ENCODE data around the gene DDX5. TPM values are rescaled to one million over a fixed set of nuclear protein-coding genes. Genes with fewer than 3 reads are reported as not detected.

The DDX5 gene
- total RNA-seq, 1 donor from 2014 or later: 899 TPM

- intact Hi-C loops (cut with micrococcal nuclease): loop anchor here (1.0 to 10.0 kb wide), 10 partner anchors 8 to 731 kb away; partner anchors contain the start of genes CCDC47, DDX42, FTSJ3 and GNA13
- Mint-ChIP-seq H3K27ac (peak overlapping the region; percentile 100), H3K27me3 (ENCODE audit: low read depth) (no peaks in the 10 kb centered on the region), H3K4me3 (ENCODE audit: low read depth) (peak overlapping the region; percentile 98), H3K9me3 (no peaks in the 10 kb centered on the region), H3K4me1 (ENCODE audit: low read depth) (peaks cover 50% of the 10 kb centered on the region), H3K36me3 (ENCODE audit: low read depth) (peaks cover 74% of the 10 kb centered on the region)
- DNase-seq (ENCODE audit: low spot score): peak; percentile 86
Measured at GRCh38 chr17:64505340-64506200, 519 bp downstream of the DDX5 start.

GRCh38 chr17:64504769-64505339 lies 1.2 kb downstream of the DDX5 start:
- no peaks in the 10 kb centered on the region for H3K9me3 Mint-ChIP-seq
- intact Hi-C loops (cut with micrococcal nuclease): loop anchor here (5.0 to 10.0 kb wide), 6 partner anchors 97 to 730 kb away; partner anchors contain the start of genes CCDC47, DDX42, FTSJ3 and GNA13
- no peaks in the 10 kb centered on the region for H3K27me3 Mint-ChIP-seq (ENCODE audit: low read depth)
- no peak for DNase-seq (ENCODE audit: low spot score)
- H3K27ac Mint-ChIP-seq: peak overlapping the region; percentile 100
- peaks cover 54% of the 10 kb centered on the region for H3K4me1 Mint-ChIP-seq (ENCODE audit: low read depth)
- peak overlapping the region; percentile 98 for H3K4me3 Mint-ChIP-seq (ENCODE audit: low read depth)
- peaks cover 75% of the 10 kb centered on the region for H3K36me3 Mint-ChIP-seq (ENCODE audit: low read depth)

- intact Hi-C loops (cut with micrococcal nuclease): loop anchor here (10.0 kb wide), 1 partner anchor 729 kb away; the partner anchor contains the start of genes CCDC47 and DDX42
- Mint-ChIP-seq H3K27ac (peak overlapping the region; percentile 100), H3K4me1 (ENCODE audit: low read depth) (peaks cover 56% of the 10 kb centered on the region), H3K36me3 (ENCODE audit: low read depth) (peaks cover 78% of the 10 kb centered on the region), H3K4me3 (ENCODE audit: low read depth) (peak overlapping the region; percentile 98), H3K27me3 (ENCODE audit: low read depth) (no peaks in the 10 kb centered on the region), H3K9me3 (no peaks in the 10 kb centered on the region)
- no peak for DNase-seq (ENCODE audit: low spot score)
Measured at GRCh38 chr17:64503821-64504768, 2.0 kb downstream of the DDX5 start.

GRCh38 chr17:64503341-64503740 lies 2.7 kb downstream of the DDX5 start:
- Mint-ChIP-seq H3K4me3 (ENCODE audit: low read depth) (peak overlapping the region; percentile 37), H3K9me3 (no peaks in the 10 kb centered on the region), H3K27ac (peak overlapping the region; percentile 34), H3K4me1 (ENCODE audit: low read depth) (peaks cover 58% of the 10 kb centered on the region), H3K36me3 (ENCODE audit: low read depth) (peaks cover 83% of the 10 kb centered on the region), H3K27me3 (ENCODE audit: low read depth) (no peaks in the 10 kb centered on the region)
- intact Hi-C loops (cut with micrococcal nuclease): loop anchor here (10.0 kb wide), 1 partner anchor 729 kb away; the partner anchor contains the start of genes CCDC47 and DDX42
- DNase-seq (ENCODE audit: low spot score): no peak

GRCh38 chr17:64502809-64503208 lies 3.3 kb downstream of the DDX5 start:
- intact Hi-C loops (cut with micrococcal nuclease): loop anchor here (10.0 kb wide), 1 partner anchor 728 kb away; the partner anchor contains the start of genes CCDC47 and DDX42
- no peaks in the 10 kb centered on the region for H3K9me3 Mint-ChIP-seq
- peaks cover 86% of the 10 kb centered on the region for H3K36me3 Mint-ChIP-seq (ENCODE audit: low read depth)
- peaks cover 58% of the 10 kb centered on the region for H3K4me1 Mint-ChIP-seq (ENCODE audit: low read depth)
- no peak overlapping the region for H3K4me3 Mint-ChIP-seq (ENCODE audit: low read depth)
- no peak for DNase-seq (ENCODE audit: low spot score)
- no peaks in the 10 kb centered on the region for H3K27me3 Mint-ChIP-seq (ENCODE audit: low read depth)
- H3K27ac Mint-ChIP-seq: peak overlapping the region; percentile 45

DNA sequence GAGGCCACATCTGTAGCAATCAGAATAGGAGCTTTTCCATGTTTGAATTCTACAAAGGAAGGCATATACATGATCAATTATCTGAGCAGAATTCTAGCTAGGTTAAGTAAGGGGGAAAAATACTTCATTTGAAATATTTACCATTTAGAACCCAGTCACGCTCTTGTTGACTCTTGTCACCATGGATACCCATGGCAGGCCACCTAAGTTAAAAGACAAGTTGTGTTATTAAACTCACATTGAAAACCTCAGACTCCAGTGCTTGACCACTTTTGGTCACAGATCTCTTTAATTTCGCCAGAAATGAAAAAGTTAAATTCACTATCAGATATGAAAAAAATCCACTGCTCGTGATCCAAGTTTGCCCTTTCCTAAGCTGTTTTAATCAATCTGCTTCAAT lies 4.1 kb downstream of the DDX5 start:
- Mint-ChIP-seq H3K36me3 (ENCODE audit: low read depth) (peaks cover 89% of the 10 kb centered on the region), H3K27ac (peak overlapping the region; percentile 17), H3K9me3 (no peaks in the 10 kb centered on the region), H3K4me1 (ENCODE audit: low read depth) (peaks cover 62% of the 10 kb centered on the region), H3K4me3 (ENCODE audit: low read depth) (no peak overlapping the region), H3K27me3 (ENCODE audit: low read depth) (no peaks in the 10 kb centered on the region)
- no peak for DNase-seq (ENCODE audit: low spot score)
- intact Hi-C loops (cut with micrococcal nuclease): loop anchor here (10.0 kb wide), 1 partner anchor 727 kb away; the partner anchor contains the start of genes CCDC47 and DDX42

DNA sequence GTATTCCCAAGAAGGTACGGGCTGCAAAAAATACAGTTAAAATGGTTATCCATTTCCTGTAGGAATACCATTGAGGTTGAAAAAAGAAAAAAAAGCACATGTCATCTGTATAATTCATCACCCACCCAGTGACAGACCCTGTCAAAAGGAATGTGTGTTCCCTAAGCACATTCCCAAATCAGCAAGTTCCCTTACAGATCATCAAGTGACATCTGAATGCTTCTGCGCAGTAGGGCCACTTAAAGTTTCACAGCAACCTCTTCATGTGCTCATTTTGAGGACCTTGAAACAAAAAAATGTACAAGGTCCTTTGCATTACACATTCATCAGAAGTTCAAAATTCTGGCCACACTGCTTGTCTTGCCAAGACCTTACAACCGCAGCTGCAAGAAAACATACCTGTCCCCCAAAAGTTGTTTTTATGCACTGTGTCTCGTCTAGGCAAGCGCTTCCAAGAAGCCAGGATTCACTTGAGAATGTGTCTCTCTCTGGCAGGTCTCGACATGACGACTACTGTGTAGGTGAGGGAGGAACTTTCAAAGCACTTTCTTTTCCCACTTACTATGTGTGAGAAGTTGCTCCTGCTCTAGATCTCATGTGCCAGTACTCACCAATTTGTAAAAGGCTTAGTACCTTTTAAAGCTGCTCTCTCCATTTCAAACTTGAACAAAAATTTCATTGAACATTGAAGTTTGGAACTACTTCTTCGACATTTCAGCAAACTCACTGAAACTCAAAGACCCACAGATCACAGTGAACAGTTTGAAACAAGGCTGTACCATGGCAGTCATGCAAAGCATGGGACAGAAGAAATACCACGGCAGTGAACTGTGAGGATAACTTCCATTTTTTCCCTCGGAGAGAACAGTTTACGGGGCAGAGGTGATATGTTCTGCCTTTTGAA lies 5.0 kb downstream of the DDX5 start:
- intact Hi-C loops (cut with micrococcal nuclease): loop anchor here (10.0 kb wide), 1 partner anchor 726 kb away; the partner anchor contains the start of genes CCDC47 and DDX42
- H3K4me1 Mint-ChIP-seq (ENCODE audit: low read depth): peaks cover 62% of the 10 kb centered on the region
- no peaks in the 10 kb centered on the region for H3K27me3 Mint-ChIP-seq (ENCODE audit: low read depth)
- H3K9me3 Mint-ChIP-seq: no peaks in the 10 kb centered on the region
- peak overlapping the region; percentile 24 for H3K27ac Mint-ChIP-seq
- H3K4me3 Mint-ChIP-seq (ENCODE audit: low read depth): no peak overlapping the region
- peaks cover 94% of the 10 kb centered on the region for H3K36me3 Mint-ChIP-seq (ENCODE audit: low read depth)
- DNase-seq (ENCODE audit: low spot score): no peak

DNA sequence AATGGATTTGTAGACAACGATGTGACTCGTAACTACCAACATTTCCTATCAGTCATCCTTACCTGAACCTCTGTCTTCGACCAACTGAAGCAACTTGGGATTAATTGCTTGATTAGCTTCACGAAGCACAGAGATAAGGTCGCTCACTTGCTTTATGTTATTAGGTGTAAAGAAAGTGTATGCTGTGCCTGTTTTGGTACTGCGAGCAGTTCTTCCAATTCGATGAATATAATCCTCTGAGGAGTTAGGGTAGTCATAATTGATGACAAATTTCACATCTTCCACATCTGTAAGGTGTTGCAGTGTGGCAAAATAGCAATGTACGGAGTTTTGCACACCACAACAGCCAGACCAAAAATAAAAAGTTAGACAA lies 5.6 kb downstream of the DDX5 start:
- Mint-ChIP-seq H3K4me3 (ENCODE audit: low read depth) (no peak overlapping the region), H3K9me3 (no peaks in the 10 kb centered on the region), H3K4me1 (ENCODE audit: low read depth) (peaks cover 66% of the 10 kb centered on the region), H3K27me3 (ENCODE audit: low read depth) (no peaks in the 10 kb centered on the region), H3K27ac (peak overlapping the region; percentile 24), H3K36me3 (ENCODE audit: low read depth) (peaks cover 90% of the 10 kb centered on the region)
- intact Hi-C loops (cut with micrococcal nuclease): loop anchor here (10.0 kb wide), 1 partner anchor 726 kb away; the partner anchor contains the start of genes CCDC47 and DDX42
- no peak for DNase-seq (ENCODE audit: low spot score)

DNA sequence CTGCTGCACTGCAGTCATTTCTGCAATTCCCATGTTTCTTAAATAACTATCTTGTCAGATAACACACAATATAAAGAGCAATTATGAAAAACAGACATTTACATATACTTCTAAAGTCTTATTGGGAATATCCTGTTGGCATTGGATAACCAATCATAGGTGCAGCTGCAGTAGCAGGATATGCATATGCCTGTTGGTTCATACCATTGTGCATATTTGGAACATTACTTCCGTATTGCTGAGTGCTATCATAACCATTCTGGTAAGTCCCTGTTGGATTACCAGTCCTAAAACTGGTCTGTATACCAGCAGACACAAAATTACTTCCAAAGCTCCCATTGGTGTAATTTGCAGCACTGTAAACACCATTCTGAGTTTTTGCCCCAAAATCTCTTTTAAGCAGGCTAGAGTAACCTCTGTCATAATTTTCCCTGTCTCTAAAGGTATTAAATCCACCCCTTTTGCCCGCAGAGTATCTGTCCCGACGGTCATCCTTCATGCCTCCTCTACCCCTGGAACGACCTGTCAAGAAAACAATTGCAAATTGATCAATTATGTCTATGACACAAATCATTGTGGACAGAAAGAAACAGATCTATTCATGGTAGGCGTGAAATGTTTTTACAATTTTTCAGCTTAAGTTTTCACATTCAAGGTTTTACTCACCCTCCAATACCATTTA lies 6.1 kb downstream of the DDX5 start:
- H3K27ac Mint-ChIP-seq: peak overlapping the region; percentile 21
- H3K4me3 Mint-ChIP-seq (ENCODE audit: low read depth): no peak overlapping the region
- DNase-seq (ENCODE audit: low spot score): no peak
- H3K9me3 Mint-ChIP-seq: no peaks in the 10 kb centered on the region
- intact Hi-C loops (cut with micrococcal nuclease): loop anchor here (10.0 kb wide), 1 partner anchor 725 kb away; the partner anchor contains the start of genes CCDC47 and DDX42
- H3K36me3 Mint-ChIP-seq (ENCODE audit: low read depth): peaks cover 85% of the 10 kb centered on the region
- H3K27me3 Mint-ChIP-seq (ENCODE audit: low read depth): no peaks in the 10 kb centered on the region
- peaks cover 66% of the 10 kb centered on the region for H3K4me1 Mint-ChIP-seq (ENCODE audit: low read depth)

DNA sequence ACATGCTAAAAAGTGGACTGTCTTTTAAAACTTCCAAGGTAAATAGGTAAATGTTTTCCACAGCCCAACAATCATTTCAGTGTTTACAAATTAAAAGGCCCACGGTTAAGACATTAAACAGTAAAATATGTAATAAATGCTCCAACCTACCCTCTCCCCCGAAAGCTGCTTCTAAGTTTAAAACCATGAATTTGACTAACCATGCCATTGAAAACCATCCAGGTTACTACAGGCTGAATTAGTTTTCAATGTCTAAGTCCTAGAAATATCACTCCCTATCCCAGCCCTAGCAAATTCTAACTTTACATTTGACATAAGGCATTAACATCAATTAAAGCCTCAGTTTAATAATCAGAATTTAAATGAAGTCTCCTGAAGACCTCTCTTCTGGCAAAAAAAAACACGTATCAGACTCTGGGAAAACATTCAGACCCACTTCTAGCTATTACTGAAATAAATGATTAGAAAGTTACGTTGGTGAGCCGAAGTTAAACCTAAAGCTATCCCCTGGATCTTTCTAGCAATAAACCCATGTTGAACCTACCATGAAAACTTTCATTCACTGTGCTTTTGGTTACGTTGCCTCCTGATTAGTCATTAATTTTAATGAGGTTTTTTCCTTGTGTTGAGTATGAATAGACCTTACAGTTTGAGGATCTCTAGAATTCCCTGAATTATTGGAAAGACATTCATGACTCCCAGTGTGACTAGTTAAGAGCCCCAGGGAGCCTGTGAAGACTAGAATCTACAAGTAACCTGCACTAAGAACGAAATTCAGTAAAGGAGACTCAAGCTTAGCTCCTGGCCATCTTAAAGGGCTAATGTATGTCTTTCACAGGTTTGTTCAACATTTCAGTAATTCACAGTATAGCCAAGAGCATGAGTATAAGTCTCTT lies 7.5 kb downstream of the DDX5 start:
- no peak for DNase-seq (ENCODE audit: low spot score)
- Mint-ChIP-seq H3K27ac (peak overlapping the region; percentile 96), H3K36me3 (ENCODE audit: low read depth) (peaks cover 81% of the 10 kb centered on the region), H3K9me3 (no peaks in the 10 kb centered on the region), H3K27me3 (ENCODE audit: low read depth) (no peaks in the 10 kb centered on the region), H3K4me1 (ENCODE audit: low read depth) (peaks cover 64% of the 10 kb centered on the region), H3K4me3 (ENCODE audit: low read depth) (peak overlapping the region; percentile 28)
- intact Hi-C loops (cut with micrococcal nuclease): no loop called here
